GM12878 (cell line): ENCODE data around the gene PRPF31.

ENCODE experiments used
- BCL11A ChIP-seq: IDR thresholded peaks from 2 replicates; pipeline ENCODE4 v1.6.1; 2011; ENCODE audit warnings: low read depth, low read length
- BMI1 ChIP-seq: fragments of 450-650 bp; IDR thresholded peaks from 2 replicates; pipeline ENCODE4 v1.6.1; 2016; ENCODE audit warnings: mild to moderate bottlenecking, moderate library complexity, borderline replicate concordance
- CEBPB ChIP-seq, 2 experiments: fragments of 150-350 bp in 1 of 2; IDR thresholded peaks; 2 replicates each; pipeline ENCODE4 v1.6.1; 2012 to 2014; ENCODE audit warnings: low read depth in 2 of 2, low read length in 2 of 2, borderline replicate concordance in 1 of 2, inconsistent platforms in 1 of 2
- CTCF ChIP-seq, 3 experiments: IDR thresholded peaks in 2 of 3; conservative IDR thresholded peaks in 1 of 3; 2 replicates each; pipeline ENCODE4 v1.5.1; 2011; ENCODE audit warnings: low read depth in 3 of 3, low read length in 3 of 3, mild to moderate bottlenecking in 3 of 3, control low read depth in 2 of 3, moderate library complexity in 2 of 3, inconsistent platforms in 1 of 3, mixed read lengths in 1 of 3; ENCODE audit not compliant: control insufficient read depth in 2 of 3, insufficient read depth in 1 of 3; ENCODE audit errors: extremely low read depth in 1 of 3
- EP300 ChIP-seq, 2 experiments: fragments of 150-350 bp in 1 of 2; IDR thresholded peaks; 2 replicates each; pipeline ENCODE4 v1.6.1; 2011 to 2012; ENCODE audit warnings: low read depth in 2 of 2, low read length in 2 of 2, borderline replicate concordance in 1 of 2, improper control_type of control experiment in 1 of 2, inconsistent platforms in 1 of 2; ENCODE audit not compliant: control insufficient read depth in 1 of 2
- EZH2 ChIP-seq: IDR thresholded peaks from 2 replicates; pipeline ENCODE4 v1.6.1; 2012; ENCODE audit warnings: low read depth, mild to moderate bottlenecking, control low read depth, inconsistent platforms, low read length, borderline replicate concordance; ENCODE audit not compliant: control insufficient read depth
- JUNB ChIP-seq: IDR thresholded peaks from 2 replicates; pipeline ENCODE4 v1.6.1; 2016; ENCODE audit warnings: antibody characterized with exemption, mild to moderate bottlenecking
- MEF2A ChIP-seq: IDR thresholded peaks from 2 replicates; pipeline ENCODE4 v1.6.1; 2011; ENCODE audit warnings: low read depth, mild to moderate bottlenecking, low read length, moderate library complexity; ENCODE audit not compliant: insufficient read depth
- MTA2 ChIP-seq: fragments of 450-650 bp; IDR thresholded peaks from 2 replicates; pipeline ENCODE4 v1.6.1; 2016; ENCODE audit warnings: low read depth, mild to moderate bottlenecking, moderate library complexity
- NFYB ChIP-seq: IDR thresholded peaks from 2 replicates; pipeline ENCODE4 v1.6.1; 2011; ENCODE audit warnings: low read depth, mild to moderate bottlenecking, low read length, improper control_type of control experiment, moderate library complexity; ENCODE audit not compliant: insufficient read depth
- POLR2A ChIP-seq: IDR thresholded peaks from 2 replicates; pipeline ENCODE4 v1.6.1; 2011; ENCODE audit warnings: low read depth, mild to moderate bottlenecking, low read length
- TBL1XR1 ChIP-seq: IDR thresholded peaks from 2 replicates; pipeline ENCODE4 v1.6.1; 2012; ENCODE audit warnings: low read depth, low read length, improper control_type of control experiment
- ZNF24 ChIP-seq: fragments of 450-650 bp; IDR thresholded peaks from 2 replicates; pipeline ENCODE4 v1.6.1; 2017; ENCODE audit warnings: antibody characterized with exemption, mild to moderate bottlenecking
- ZNF384 ChIP-seq: IDR thresholded peaks from 2 replicates; pipeline ENCODE4 v1.6.1; 2012; ENCODE audit warnings: low read depth, mild to moderate bottlenecking, low read length, improper control_type of control experiment, borderline replicate concordance

- no peak for TF ChIP-seq CTCF (IDR thresholded peaks at IDR 0.05 in 2 of 3, conservative IDR thresholded peaks at IDR 0.05 in 1 of 3; ENCODE audit: control insufficient read depth in 2 of 3, extremely low read depth in 1 of 3, insufficient read depth in 1 of 3, low read depth in 3 of 3, low read length in 3 of 3)
- TF ChIP-seq POLR2A: no peak
- no peak for TF ChIP-seq EP300 (IDR thresholded peaks at IDR 0.05; ENCODE audit: borderline replicate concordance in 1 of 2, control insufficient read depth in 1 of 2, low read depth in 2 of 2, low read length in 2 of 2)
- no peak for TF ChIP-seq EZH2
- TF ChIP-seq ZNF384: no peak
- no peak for TF ChIP-seq BMI1
- no peak for TF ChIP-seq NFYB
- TF ChIP-seq TBL1XR1: no peak
- TF ChIP-seq CEBPB (IDR thresholded peaks at IDR 0.05; ENCODE audit: borderline replicate concordance in 1 of 2, low read depth in 2 of 2, low read length in 2 of 2): no peak
- TF ChIP-seq MTA2: no peak
- TF ChIP-seq JUNB: no peak
- no peak for TF ChIP-seq ZNF24
- no peak for TF ChIP-seq MEF2A
- no peak for TF ChIP-seq BCL11A
Observed at GRCh38 chr19:54129617-54129996, 14.1 kb downstream of the PRPF31 start.
